ENCODE data around the gene NDUFA13.
"Not testable (repeated sequence)": the region's sequence is repeated elsewhere in the genome, so short reads cannot be mapped to it uniquely, and the experiment has no call there.

Gene NDUFA13

DNA sequence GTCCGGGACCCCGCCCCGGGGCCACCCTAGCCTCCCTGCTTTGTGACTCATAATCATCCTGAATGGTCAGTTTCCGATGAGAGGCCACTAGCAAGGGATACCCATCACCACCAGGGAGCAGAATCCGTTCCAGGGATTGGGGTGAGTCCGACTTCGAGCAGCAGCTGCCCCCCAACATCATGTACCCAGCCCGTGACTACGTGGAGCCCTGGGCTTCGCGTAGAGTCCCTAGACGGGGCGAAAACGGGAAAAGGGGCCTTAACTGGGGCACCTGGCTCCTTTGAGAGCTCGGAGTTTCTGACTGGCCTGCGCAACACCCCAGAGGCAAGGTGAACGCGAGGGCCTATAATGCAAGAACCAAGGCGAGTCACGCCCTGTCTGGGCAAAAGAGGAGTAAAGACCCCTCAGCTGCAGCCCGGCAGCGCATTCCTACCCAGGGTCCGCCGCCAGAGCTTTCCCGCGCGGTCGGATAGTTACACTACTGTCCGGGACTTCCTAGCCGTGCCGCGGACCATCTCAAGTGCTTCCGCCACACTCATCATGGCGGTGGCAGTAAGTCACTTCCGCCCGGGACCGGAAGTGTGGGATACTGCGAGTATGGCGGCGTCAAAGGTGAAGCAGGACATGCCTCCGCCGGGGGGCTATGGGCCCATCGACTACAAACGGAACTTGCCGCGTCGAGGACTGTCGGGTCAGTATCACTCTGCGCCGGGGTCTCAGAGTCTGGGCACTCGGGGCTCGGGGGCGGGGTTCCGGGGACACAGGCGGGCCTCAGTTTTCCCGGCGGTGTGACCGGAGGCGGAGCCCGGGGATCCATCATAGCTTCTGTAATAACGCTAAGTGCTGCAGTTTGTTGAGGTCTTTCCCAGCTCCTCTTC, at the start of gene NDUFA13:
NDUFA13 (plus strand) TSS at position 584 of the 878 bp plus-strand sequence; CDS start at position 598, 14 bp downstream.
- in situ Hi-C loops (cut with MboI; ENCODE audit: low sequenced_read_pairs): no loop called here

DNA sequence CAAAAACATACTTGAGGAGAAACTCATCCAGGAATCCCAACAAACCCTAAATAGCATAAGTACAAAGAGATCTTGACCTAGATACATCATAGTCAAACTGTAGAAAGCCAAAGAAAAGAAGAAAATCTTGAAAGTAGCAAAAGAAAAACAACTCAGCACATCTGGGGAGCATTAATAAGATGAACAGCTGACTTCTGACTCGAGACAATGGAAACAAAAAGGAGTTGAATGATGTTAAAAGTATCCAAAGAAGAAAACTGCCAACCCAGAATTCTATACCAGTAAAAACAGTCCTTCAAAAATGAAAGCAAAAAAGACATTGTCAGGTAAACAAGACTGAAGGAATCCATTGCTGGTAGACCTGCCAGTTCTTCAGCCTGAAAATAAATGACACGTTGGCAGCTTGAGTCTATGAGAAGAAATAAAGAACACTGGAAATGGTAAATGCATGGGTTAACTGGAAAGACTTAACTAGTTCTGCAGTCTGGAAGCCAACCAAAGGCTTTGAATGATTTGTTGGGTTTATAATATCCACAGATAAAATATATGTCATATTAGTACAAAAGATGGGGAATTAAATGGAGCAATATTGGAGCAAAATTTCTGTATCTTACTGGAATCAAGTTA, 47.5 kb upstream of the NDUFA13 start:
- in situ Hi-C loops (cut with MboI; ENCODE audit: low sequenced_read_pairs): no loop called here

GRCh38 chr19:19470579-19470978, 45.4 kb upstream of the NDUFA13 start:
- in situ Hi-C loops (cut with MboI; ENCODE audit: low sequenced_read_pairs): no loop called here

- in situ Hi-C loops (cut with MboI; ENCODE audit: low sequenced_read_pairs): no loop called here
These were observed 44.3 kb upstream of the NDUFA13 start for GRCh38 chr19:19471682-19472081.

DNA sequence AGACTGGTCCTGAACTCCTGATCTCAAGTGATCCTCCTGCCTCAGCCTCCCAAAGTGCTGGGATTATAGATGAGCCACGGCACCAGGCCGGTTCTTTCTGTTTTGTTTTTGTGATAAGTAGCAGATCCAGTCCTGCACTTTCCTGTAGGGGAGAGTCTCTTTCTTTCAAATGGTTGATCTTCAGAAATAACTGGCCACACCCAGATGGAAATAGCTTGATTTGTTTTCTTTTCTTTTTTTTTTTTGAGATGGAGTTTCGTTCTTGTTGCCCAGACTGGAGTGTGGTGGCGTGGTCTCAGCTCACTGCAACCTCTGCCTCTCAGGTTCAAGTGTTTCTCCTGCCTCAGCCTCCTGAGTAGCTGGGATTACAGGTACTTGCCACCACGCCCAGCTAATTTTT, 43.9 kb upstream of the NDUFA13 start:
- in situ Hi-C loops (cut with MboI; ENCODE audit: low sequenced_read_pairs): not testable (repeated sequence)

- in situ Hi-C loops (cut with MboI; ENCODE audit: low sequenced_read_pairs): loop anchor here (25.0 kb wide), 1 partner anchor 313 kb away; the partner anchor contains the start of gene MEF2B
These were observed 40.8 kb upstream of the NDUFA13 start for GRCh38 chr19:19475015-19475765.

GRCh38 chr19:19475849-19476828, 39.9 kb upstream of the NDUFA13 start:
- in situ Hi-C loops (cut with MboI; ENCODE audit: low sequenced_read_pairs): loop anchor here (25.0 kb wide), 1 partner anchor 314 kb away; the partner anchor contains the start of gene MEF2B

- in situ Hi-C loops (cut with MboI; ENCODE audit: low sequenced_read_pairs): loop anchor here (25.0 kb wide), 1 partner anchor 316 kb away; the partner anchor contains the start of gene MEF2B
These were observed 38.2 kb upstream of the NDUFA13 start for GRCh38 chr19:19477705-19478383.

- in situ Hi-C loops (cut with MboI; ENCODE audit: low sequenced_read_pairs): loop anchor here (25.0 kb wide), 1 partner anchor 318 kb away; the partner anchor contains the start of gene MEF2B
These were observed 35.3 kb upstream of the NDUFA13 start for GRCh38 chr19:19480688-19481087.

GRCh38 chr19:19482809-19483596, 33.0 kb upstream of the NDUFA13 start:
- in situ Hi-C loops (cut with MboI; ENCODE audit: low sequenced_read_pairs): loop anchor here (25.0 kb wide), 1 partner anchor 321 kb away; the partner anchor contains the start of gene MEF2B

- in situ Hi-C loops (cut with MboI; ENCODE audit: low sequenced_read_pairs): loop anchor here (25.0 kb wide), 1 partner anchor 323 kb away; the partner anchor contains the start of gene MEF2B
These were observed 30.6 kb upstream of the NDUFA13 start for GRCh38 chr19:19485161-19485997.

DNA sequence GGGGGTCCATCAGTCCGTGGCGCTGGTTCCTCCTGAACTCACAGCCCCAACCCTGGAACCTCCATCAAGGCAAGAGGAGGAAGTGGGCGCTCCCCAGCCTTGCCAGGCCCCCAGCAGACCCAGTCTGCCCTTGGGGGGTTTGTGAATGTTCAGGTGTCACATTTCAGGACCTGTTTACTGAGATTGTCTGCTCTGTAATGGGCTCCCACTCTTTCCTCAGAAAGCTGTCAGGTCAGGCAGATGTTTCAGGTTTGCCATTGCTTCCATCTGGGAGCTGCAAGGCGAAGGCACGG, 30.1 kb upstream of the NDUFA13 start:
- in situ Hi-C loops (cut with MboI; ENCODE audit: low sequenced_read_pairs): loop anchor here (25.0 kb wide), 1 partner anchor 324 kb away; the partner anchor contains the start of gene MEF2B

DNA sequence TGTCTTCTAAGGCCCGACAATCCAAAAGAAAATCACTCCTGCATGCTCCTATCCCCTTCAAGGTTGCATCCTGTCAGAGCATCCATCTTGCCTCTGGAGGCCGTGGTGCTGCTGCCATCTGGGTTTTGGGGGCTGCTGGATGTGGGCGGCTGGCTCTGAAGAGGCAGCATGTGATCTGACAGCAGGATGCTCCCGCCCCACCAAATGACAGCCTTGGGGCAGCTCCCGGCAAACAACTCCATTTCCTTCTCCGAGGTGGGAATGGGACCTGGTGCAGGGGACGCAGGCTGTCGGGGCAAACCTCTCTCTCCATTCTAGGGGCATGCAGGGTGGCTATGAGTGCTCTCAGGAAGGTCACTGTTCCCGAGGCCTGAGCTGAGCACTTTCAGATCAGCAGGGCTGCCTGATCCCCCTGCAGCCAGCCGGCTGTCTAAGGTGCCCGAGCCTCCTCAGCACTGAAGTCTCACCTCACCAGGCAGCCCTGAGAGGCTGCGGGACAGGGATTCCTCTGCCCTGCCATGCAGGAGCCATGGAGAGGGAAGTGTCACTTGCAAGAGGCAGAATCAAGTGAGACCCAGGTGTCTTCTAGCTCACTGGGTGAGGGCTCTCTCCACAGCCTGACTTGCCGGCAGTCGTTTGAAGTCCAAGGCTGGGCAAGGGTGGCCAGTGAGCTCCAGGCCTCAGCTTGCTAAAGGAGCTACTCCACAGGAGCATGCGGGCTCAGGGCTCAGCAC, 29.5 kb upstream of the NDUFA13 start:
- in situ Hi-C loops (cut with MboI; ENCODE audit: low sequenced_read_pairs): loop anchor here (25.0 kb wide), 1 partner anchor 324 kb away; the partner anchor contains the start of gene MEF2B

GRCh38 chr19:19487077-19487949, 28.7 kb upstream of the NDUFA13 start:
- in situ Hi-C loops (cut with MboI; ENCODE audit: low sequenced_read_pairs): loop anchor here (25.0 kb wide), 1 partner anchor 325 kb away; the partner anchor contains the start of gene MEF2B

GRCh38 chr19:19487950-19488874, 27.8 kb upstream of the NDUFA13 start:
- in situ Hi-C loops (cut with MboI; ENCODE audit: low sequenced_read_pairs): loop anchor here (25.0 kb wide), 1 partner anchor 326 kb away; the partner anchor contains the start of gene MEF2B
